ENCODE data around the gene VWA5B2.
"Not testable (repeated sequence)": the region's sequence is repeated elsewhere in the genome, so short reads cannot be mapped to it uniquely, and the experiment has no call there.

Gene VWA5B2

GRCh38 chr3:184248454-184249411, 19.3 kb downstream of the VWA5B2 start, which contains the start of gene ALG3:
Gene ALG3, minus strand, starts transcription at chr3:184248962. Its CDS starts 22 bp downstream, at chr3:184248940.
- peak; percentile 74 for DNase-seq

GRCh38 chr3:184249412-184250166, 20.2 kb downstream of the VWA5B2 start, which contains the start of gene EEF1AKMT4:
Gene EEF1AKMT4, plus strand, starts transcription at chr3:184249672. Its CDS starts 23 bp downstream, at chr3:184249695.
- DNase-seq = peak; percentile 94

- peak; percentile 81 for DNase-seq
Measured at GRCh38 chr3:184250167-184250828, 20.9 kb downstream of the VWA5B2 start.

- no peak for DNase-seq
Measured at GRCh38 chr3:184255291-184256039, 26.1 kb downstream of the VWA5B2 start.

- DNase-seq = no peak
Measured at GRCh38 chr3:184257083-184257915, 27.9 kb downstream of the VWA5B2 start.

DNA sequence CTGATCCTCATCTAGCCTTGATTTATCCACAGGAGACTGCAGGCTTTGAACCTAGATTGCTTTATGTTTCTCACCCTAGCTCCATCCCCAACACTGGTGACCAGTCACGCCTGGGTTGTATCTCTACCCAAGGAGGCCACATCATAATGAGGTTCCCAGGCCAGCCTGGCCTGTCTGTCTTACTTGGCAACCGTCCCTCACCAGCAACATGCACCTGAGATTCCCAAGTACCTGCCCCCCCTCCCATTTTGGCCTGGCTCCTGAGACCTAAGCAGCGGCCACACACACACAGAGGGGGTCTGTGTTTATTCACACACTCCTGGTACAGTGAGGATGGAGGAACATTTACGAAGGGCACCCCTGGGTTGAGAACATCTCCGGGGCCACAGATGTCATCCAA, 29.5 kb downstream of the VWA5B2 start:
- DNase-seq = no peak

DNA sequence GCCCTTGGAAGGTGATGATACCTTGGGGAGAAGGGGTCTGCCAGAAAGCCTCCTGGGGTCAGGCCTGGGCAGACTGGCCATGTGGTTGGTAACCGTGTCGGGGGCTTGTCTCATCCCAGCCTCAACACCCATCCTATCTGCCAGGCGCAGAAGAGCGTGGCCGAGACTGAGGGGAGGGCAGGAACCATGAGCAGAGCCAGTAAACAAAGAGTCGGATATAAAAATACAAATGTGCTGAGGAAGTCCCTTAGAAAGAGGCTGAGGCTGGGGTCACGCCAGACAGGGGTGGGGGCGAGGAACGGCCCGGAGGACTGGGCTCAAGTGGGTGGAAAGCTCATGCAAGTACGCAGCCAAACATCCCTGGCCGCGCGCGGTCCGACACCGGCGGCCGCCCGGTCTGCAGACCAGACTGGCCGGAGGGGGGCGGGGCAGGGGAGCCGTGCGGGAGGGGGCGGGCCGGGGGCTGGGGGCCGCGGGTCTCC, 30.1 kb downstream of the VWA5B2 start:
- DNase-seq = no peak

DNA sequence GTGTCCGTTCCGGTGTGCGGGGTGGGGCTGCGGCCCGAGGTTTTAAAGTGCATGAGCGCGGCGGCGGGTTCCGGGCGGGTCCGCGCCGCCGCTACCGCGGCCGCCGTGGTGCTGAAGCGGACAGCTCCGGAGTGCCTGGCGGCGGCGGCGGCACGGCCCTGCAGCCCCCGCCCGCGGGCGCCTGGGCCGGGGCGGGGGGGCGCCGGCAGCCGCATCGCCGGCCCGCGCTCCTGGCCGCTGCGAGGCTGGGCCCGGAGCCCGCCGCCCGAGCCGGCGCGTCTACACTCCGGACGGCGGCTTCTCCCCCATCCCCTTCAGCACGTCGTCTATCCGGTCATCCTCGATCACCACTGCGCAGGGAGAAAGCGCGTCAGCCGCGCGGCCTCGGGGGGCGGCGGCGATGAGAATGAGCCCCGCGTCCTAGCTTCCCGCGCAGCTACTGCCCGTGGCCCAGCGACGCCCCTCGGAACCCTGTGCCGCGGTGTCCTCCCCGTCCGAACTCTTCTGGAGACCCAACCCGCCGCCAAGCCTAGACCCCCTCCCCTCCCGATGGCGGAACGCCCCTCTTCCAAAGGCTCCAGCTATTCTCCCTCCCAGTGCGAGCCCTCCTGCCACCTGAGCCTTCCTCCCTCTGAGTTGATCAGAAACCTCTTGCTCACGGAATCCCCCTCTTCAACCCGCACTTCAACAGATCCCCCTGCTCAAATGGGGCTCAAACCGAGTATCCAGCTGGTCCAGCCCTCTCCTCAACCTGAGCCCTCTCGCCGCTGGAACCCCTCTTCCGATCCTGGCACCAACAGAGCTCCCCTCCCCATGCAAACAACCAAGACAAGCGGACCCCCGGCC, 30.7 kb downstream of the VWA5B2 start:
- DNase-seq = no peak

GRCh38 chr3:184260724-184261269, 31.4 kb downstream of the VWA5B2 start:
- DNase-seq = no peak

DNA sequence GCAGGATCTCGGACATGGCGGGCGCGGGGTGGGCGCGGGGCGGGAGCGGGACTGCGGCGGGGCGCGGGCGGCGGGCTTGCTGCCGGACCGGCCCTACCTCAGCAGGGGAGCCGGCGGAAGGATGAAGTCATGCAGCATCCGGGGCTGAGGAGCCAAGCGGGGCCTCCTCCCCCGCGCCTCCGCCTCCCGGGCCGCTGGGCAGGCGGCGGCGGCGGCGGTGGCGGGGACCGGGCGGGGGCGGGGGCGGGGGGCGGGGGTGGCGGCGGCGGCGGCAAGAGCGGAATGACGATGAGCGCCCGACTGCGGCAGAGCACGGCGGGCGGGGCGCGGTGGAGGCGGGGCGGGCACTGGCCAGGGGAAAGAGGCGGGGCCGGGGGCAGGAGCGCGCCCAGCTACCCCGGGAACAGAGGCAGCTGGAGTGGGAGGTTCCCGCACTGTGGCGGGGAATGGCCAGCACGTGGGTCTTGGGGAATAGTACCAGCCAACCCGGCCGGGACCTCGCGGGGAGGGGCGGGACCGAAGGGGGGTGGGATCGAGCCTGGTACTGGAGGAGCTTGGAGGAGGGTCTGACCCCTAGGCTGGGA, 32.0 kb downstream of the VWA5B2 start, which contains the start of gene CAMK2N2:
Gene CAMK2N2, minus strand, starts transcription at position 284 of the 584 bp plus-strand sequence. Its CDS starts 268 bp downstream, at position 16.
- DNase-seq = no peak

DNA sequence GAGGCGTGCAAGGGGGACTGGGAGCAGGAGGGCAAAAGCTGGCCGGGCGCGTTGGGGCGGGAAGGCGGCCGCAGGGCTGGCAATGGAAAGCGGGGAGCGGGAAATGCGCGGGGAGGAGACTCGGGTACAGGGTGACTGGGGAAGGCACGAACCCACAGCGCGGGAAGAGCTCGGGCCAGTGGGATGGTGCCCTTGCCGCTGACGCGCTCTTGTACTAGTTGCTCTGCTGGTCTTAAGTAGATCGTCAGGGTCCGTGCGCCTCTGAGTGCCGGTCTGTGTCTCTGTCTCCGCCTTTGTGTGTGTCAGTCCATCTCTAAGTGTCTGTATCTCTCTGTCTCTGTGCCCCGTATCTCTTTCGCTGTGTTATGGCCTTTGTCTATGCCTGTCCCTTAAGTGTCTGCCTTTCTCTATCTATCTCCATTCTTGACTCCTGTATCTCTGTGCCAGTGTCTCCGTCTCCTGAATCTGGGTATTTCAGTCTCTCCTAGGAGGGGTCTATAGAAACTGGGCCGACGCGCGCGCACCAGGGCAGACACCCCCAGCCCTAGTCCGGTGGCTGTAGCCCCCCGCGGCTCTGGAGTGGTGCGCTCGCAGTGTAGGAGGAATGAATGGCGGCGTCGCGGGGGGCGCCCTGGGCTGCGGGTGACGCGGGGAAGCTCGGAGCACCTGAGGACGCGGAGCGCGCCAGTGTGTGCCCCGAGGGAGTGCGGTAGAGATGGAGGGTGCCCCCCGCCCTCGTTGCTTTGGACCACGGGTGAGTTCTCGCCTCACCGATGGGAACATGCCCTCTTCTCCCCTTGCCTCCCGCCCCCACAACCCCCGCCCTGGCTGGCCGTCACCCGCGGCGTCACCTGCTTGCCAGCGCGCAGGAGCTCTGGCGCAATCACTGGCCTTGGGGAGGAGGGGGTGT, 32.7 kb downstream of the VWA5B2 start:
- DNase-seq = no peak

GRCh38 chr3:184262764-184263179, 33.4 kb downstream of the VWA5B2 start:
- no peak for DNase-seq

DNA sequence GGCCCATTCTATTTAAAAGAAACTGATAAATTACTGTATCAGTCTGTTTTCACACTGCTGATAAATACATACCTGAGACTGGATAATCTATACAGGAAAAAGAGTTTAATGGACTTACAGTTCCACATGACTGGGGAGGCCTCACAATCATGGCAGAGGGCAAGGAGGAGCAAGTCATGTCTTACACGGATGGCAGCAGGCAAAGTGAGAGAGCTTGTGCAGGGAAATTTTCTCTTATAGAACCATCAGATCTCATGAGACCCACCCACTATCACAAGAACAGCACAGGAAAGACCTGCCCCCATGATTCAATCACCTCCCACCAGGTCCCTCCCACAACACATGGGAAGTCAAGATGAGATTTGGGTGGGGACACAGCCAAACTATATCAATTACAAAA, 37.9 kb downstream of the VWA5B2 start:
- not testable (repeated sequence) for DNase-seq

GRCh38 chr3:184272269-184272668, 42.9 kb downstream of the VWA5B2 start:
- DNase-seq = no peak

DNA sequence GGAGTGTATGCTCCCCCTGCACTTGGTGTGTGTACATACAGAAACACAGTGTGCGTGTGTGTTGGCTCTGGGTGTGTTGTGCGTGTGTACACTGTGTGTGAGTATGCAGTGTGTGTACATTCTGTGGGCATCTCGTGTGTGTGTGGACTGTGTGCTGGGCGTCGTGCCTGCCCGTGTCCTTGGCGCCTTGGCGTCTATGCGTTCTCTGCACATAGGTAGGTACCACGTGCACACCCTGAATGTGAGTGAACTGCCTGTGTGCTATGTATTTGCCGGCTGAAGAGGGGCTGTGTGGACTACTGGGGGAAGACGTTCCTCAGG, 46.0 kb downstream of the VWA5B2 start:
- no peak for DNase-seq

DNA sequence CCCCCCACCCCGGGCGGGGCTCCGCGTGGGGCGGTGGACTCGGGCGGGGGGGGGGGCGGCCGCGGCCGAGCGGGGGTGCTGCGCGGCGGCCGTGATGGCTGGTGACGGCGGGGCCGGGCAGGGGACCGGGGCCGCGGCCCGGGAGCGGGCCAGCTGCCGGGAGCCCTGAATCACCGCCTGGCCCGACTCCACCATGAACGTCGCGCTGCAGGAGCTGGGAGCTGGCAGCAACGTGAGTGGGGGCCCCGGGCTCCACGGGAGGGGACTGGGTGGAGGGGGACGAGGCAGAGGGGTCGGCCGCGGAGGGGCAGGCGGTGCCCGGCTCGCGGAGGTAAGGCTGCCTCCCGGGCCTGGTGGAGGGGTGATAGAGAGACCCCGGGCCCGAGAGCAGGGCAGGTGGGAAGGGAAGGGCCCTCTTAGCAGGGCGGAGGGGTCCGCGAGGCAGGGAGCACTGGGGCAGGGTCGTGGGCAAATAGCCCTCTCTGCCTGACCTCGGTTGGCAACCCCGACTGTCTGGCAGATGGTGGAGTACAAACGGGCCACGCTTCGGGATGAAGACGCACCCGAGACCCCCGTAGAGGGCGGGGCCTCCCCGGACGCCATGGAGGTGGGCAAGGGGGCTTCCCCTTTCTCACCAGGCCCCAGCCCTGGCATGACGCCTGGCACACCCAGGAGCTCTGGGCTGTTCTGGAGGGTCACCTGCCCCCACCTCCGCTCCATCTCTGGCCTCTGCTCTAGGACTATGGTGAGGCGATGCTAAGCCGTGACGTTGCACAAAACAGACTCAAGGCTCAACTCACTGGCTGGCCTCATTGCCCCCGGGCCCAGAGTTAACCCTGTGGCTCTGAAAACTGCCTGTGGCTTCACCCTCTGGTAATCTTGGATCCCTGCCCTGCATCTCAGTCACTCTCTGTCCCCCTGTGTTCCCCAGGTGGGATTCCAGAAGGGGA, 46.9 kb downstream of the VWA5B2 start, which contains the start of gene ECE2:
Gene ECE2, plus strand, starts transcription at position 62 of the 950 bp plus-strand sequence. Its CDS starts 132 bp downstream, at position 194.
- no peak for DNase-seq

GRCh38 chr3:184277366-184277765, 48.0 kb downstream of the VWA5B2 start:
- DNase-seq = no peak

Data from GDM1 (cell line).